ENCODE data around the gene NEK5. TPM values are rescaled to one million over a fixed set of nuclear protein-coding genes. Genes with fewer than 3 reads are reported as not detected.

The NEK5 gene
- total RNA-seq, 1 experiment from 2014 or later = 0.07 TPM

- Histone ChIP-seq H3K79me2 (ENCODE audit: low read length) (no peaks in the 10 kb centered on the region), H3K27me3 (ENCODE audit: low read length) (no peaks in the 10 kb centered on the region; the same call in 1 of the 2 replicates), H4K20me1 (ENCODE audit: low read length) (no peaks in the 10 kb centered on the region), H2AFZ (ENCODE audit: low read length) (no peak overlapping the region), H3K4me1 (ENCODE audit: insufficient read depth, low read length) (no peaks in the 10 kb centered on the region), H3K4me2 (ENCODE audit: low read length) (no peak overlapping the region), H3F3A (ENCODE audit: low read length, unreplicated experiment) (no peaks in the 10 kb centered on the region), H3K27ac (ENCODE audit: low read length) (no peak overlapping the region), H3K36me3 (ENCODE audit: low read depth, low read length) (no peaks in the 10 kb centered on the region), H3K9me2 (replicated peaks; ENCODE audit: low read length) (no peaks in the 10 kb centered on the region), H3K9me3 (ENCODE audit: low read length) (no peaks in the 10 kb centered on the region), H3K4me3 (ENCODE audit: low read length) (no peak overlapping the region), H3K9ac (ENCODE audit: low read length) (no peak overlapping the region)
- intact Hi-C loops (cut with micrococcal nuclease) = no loop called here
- BruUV-seq (replicated peaks) = no TSS peak
- CTCF ChIA-PET = no interaction called here
- ATAC-seq (no peak), DNase-seq (no peak)
- POLR2A ChIA-PET (ENCODE audit: unreplicated experiment) = no interaction called here
- TF ChIP-seq, protein P1, sequence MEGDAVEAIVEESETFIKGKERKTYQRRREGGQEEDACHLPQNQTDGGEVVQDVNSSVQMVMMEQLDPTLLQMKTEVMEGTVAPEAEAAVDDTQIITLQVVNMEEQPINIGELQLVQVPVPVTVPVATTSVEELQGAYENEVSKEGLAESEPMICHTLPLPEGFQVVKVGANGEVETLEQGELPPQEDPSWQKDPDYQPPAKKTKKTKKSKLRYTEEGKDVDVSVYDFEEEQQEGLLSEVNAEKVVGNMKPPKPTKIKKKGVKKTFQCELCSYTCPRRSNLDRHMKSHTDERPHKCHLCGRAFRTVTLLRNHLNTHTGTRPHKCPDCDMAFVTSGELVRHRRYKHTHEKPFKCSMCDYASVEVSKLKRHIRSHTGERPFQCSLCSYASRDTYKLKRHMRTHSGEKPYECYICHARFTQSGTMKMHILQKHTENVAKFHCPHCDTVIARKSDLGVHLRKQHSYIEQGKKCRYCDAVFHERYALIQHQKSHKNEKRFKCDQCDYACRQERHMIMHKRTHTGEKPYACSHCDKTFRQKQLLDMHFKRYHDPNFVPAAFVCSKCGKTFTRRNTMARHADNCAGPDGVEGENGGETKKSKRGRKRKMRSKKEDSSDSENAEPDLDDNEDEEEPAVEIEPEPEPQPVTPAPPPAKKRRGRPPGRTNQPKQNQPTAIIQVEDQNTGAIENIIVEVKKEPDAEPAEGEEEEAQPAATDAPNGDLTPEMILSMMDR (conservative IDR thresholded peaks at IDR 0.05; ENCODE audit: low read depth, low read length) = no peak
- no peak for TF ChIP-seq EZH2 (IDR thresholded peaks at IDR 0.05; ENCODE audit: low read length, unreplicated experiment)
- no peak for TF ChIP-seq EZH2phosphoT487 (IDR thresholded peaks at IDR 0.05; ENCODE audit: borderline replicate concordance, low read length)
Measured at GRCh38 chr13:52118095-52118494, 10.8 kb downstream of the NEK5 start.

DNA sequence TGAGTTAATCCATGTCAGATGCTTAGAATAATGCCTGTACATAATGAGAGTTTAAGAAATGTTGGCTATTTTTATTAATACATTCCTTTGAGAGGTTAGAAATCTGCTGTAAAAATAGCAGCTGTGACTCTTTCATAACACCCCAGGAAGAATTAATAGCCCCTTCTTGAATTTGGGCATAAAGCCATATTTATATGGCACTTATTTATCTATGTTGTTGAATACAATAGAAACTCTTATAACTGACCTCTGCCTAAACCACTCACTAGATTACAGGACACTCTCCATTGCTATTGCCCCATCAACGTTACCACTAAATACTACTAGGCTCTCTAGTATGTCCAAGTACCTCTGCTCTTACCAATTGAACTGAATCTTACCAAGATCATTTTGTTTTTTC, 16.3 kb downstream of the NEK5 start:
- H3K27ac ChIP-seq (ENCODE audit: low read length) = no peak overlapping the region
- H3K9me2 ChIP-seq (replicated peaks; ENCODE audit: low read length) = no peaks in the 10 kb centered on the region
- intact Hi-C loops (cut with micrococcal nuclease) = no loop called here
- H3K79me2 ChIP-seq (ENCODE audit: low read length) = no peaks in the 10 kb centered on the region
- no peaks in the 10 kb centered on the region; the same call in 1 of the 2 replicates for H3K27me3 ChIP-seq (ENCODE audit: low read length)
- CTCF ChIA-PET = no interaction called here
- H4K20me1 ChIP-seq (ENCODE audit: low read length) = no peaks in the 10 kb centered on the region
- H3K36me3 ChIP-seq (ENCODE audit: low read depth, low read length) = no peaks in the 10 kb centered on the region
- H3K4me1 ChIP-seq (ENCODE audit: insufficient read depth, low read length) = no peaks in the 10 kb centered on the region
- no peak for TF ChIP-seq EZH2 (IDR thresholded peaks at IDR 0.05; ENCODE audit: low read length, unreplicated experiment)
- no peak for TF ChIP-seq EZH2phosphoT487 (IDR thresholded peaks at IDR 0.05; ENCODE audit: borderline replicate concordance, low read length)
- TF ChIP-seq, protein P1 (conservative IDR thresholded peaks at IDR 0.05; ENCODE audit: low read depth, low read length) = no peak
- no TSS peak for BruUV-seq (replicated peaks)
- H3K9me3 ChIP-seq (ENCODE audit: low read length) = no peaks in the 10 kb centered on the region
- H3K9ac ChIP-seq (ENCODE audit: low read length) = no peak overlapping the region
- H3K4me2 ChIP-seq (ENCODE audit: low read length) = no peak overlapping the region
- H3K4me3 ChIP-seq (ENCODE audit: low read length) = no peak overlapping the region
- DNase-seq (no peak), ATAC-seq (no peak)
- H2AFZ ChIP-seq (ENCODE audit: low read length) = no peak overlapping the region
- H3F3A ChIP-seq (ENCODE audit: low read length, unreplicated experiment) = no peaks in the 10 kb centered on the region
- POLR2A ChIA-PET (ENCODE audit: unreplicated experiment) = no interaction called here

DNA sequence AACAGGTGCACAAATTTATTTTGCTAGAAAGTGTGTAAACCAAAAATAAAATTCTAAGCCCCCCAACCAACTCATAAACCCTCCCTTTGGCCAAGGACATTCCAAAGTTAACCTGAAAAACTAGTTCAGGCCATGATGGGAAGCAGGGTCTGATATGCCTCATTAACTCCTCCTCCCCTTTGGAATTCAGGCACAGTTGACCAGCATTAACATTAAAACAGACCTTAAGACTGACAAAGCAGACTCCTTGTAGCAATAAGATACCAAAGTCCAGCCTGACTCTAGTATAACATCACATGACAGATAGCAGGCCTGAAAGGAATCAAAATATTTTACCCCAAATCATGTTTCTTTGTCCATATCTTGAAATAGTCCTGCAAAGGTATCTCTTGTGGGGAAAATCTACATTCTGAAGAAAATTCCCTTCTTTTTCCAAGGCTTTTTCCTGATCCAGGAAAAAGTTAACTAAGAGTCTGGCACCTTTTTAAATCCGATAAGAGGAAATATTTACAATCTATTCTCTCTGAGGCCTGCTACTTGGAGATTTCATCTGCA, 19.7 kb downstream of the NEK5 start:
- H3K4me3 ChIP-seq (ENCODE audit: low read length) = no peak overlapping the region
- H3K9me2 ChIP-seq (replicated peaks; ENCODE audit: low read length) = no peaks in the 10 kb centered on the region
- H3K27ac ChIP-seq (ENCODE audit: low read length) = no peak overlapping the region
- TF ChIP-seq, protein P1 (conservative IDR thresholded peaks at IDR 0.05; ENCODE audit: low read depth, low read length) = no peak
- TF ChIP-seq EZH2 (IDR thresholded peaks at IDR 0.05; ENCODE audit: low read length, unreplicated experiment) (no peak), EZH2phosphoT487 (IDR thresholded peaks at IDR 0.05; ENCODE audit: borderline replicate concordance, low read length) (no peak)
- no peak for ATAC-seq
- no peaks in the 10 kb centered on the region for H4K20me1 ChIP-seq (ENCODE audit: low read length)
- no peak overlapping the region for H3K9ac ChIP-seq (ENCODE audit: low read length)
- no peak for DNase-seq
- H3K79me2 ChIP-seq (ENCODE audit: low read length) = no peaks in the 10 kb centered on the region
- H3K4me2 ChIP-seq (ENCODE audit: low read length) = no peak overlapping the region
- H2AFZ ChIP-seq (ENCODE audit: low read length) = no peak overlapping the region
- CTCF ChIA-PET = no interaction called here
- H3K4me1 ChIP-seq (ENCODE audit: insufficient read depth, low read length) = no peaks in the 10 kb centered on the region
- no peaks in the 10 kb centered on the region for H3K36me3 ChIP-seq (ENCODE audit: low read depth, low read length)
- no peaks in the 10 kb centered on the region; the same call in 1 of the 2 replicates for H3K27me3 ChIP-seq (ENCODE audit: low read length)
- POLR2A ChIA-PET (ENCODE audit: unreplicated experiment) = no interaction called here
- no peaks in the 10 kb centered on the region for H3K9me3 ChIP-seq (ENCODE audit: low read length)
- intact Hi-C loops (cut with micrococcal nuclease) = no loop called here
- BruUV-seq (replicated peaks) = no TSS peak
- H3F3A ChIP-seq (ENCODE audit: low read length, unreplicated experiment) = no peaks in the 10 kb centered on the region
